GM19438 (cell line): Measurements from ENCODE around the gene SLC35F3.
"Not testable (repeated sequence)": the region's sequence is repeated elsewhere in the genome, so short reads cannot be mapped to it uniquely, and the experiment has no call there.

ENCODE experiments used
- ATAC-seq: cut with Tn5 transposase; IDR thresholded peaks from one replicate; pipeline ENCODE4 v1.9.1; 2021; ENCODE audit warnings: low read depth; ENCODE audit not compliant: unreplicated experiment

Gene SLC35F3

DNA sequence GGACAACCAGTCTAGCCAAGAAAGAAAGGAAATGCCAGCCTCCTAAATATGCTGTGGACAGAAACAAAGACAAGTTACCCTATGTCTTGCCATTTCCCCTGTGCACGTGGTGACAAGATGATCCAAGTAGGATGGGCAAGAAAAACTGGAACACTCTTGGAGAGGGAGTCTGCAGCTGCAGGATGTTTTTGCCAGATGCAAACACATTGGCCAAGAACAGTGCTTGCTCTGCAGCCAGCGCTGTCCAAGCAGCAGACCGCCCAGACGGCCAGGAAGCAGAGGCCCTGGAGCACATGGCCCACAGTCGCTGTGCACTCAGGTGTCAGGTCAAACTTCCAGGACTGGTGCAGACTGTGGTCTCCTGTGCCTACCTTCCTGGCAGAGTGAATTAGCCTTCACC lies 189.3 kb downstream of the SLC35F3 start:
- ATAC-seq: no peak

DNA sequence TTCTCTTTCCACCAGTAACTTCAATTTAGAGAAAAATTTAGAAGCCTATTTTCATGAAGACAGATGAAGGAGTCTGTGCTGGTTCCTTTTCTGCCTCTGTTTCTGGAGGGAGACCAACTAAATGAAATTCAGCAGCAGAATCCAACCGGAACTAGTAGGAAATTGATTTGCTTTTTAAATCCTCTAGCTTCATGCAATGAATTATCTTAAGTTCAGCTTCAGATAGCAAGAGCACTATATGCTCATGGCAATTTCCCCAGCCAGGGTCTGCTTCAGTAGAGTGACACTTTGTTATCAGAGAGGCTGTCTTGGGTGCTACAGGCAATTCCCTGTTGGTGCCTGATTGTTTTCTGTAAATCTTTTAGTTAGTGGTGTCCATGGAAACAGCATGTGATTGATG lies 189.7 kb downstream of the SLC35F3 start:
- ATAC-seq: no peak

GRCh38 chr1:234096161-234096770 lies 191.8 kb downstream of the SLC35F3 start:
- ATAC-seq: no peak

GRCh38 chr1:234102583-234102982 lies 198.1 kb downstream of the SLC35F3 start:
- ATAC-seq: no peak

DNA sequence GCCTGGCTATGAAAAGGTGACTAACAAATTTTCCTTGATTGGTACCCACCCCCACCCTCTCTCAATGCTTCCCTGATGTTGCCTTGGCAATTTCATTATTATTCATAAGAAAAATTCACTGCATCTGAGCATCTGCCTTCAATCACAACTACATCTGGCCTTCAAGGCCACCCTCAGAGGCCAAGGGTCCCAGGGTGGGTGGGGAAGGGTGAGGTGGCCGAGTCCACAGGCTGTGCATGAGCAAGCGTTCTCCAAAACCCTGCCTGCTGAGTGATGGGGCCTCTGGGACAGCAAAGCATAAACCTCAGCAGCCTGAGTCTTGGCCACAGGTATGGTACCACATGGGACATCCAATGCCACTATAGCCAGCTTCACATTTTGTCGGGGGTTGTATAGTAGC lies 198.7 kb downstream of the SLC35F3 start:
- ATAC-seq: no peak

GRCh38 chr1:234106032-234106431 lies 201.6 kb downstream of the SLC35F3 start:
- no peak for ATAC-seq

DNA sequence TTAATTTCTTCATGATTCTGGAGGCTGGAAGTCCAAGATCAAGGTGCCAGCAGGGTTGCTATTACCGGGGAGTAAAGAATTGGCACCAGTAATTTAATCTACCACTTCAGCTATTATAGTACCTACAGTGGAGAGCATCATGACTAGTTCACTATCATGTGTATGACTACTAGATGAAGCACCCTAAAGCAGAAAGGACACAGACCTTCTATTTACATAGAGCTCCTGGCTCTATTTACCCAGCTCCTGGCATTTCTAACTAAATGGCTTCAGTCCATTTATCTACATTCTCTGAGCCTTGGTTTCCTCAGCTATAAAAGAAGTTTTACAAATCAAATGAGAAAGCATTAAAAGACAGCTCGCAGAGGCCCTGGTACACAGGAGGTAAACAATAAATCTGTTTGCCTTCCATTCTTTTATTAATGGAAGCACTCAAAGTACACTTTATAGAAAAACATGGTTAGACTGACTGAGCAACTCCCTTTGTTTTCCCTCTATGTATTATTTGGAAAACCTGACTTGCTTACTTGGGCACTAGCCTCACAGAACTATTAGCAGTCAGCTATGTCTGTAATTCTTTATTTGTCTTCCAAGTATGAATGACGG lies 203.0 kb downstream of the SLC35F3 start:
- no peak for ATAC-seq

- ATAC-seq: no peak
These were observed 204.4 kb downstream of the SLC35F3 start for GRCh38 chr1:234108921-234109320.

- ATAC-seq: no peak
These were observed 205.4 kb downstream of the SLC35F3 start for GRCh38 chr1:234109840-234110239.

DNA sequence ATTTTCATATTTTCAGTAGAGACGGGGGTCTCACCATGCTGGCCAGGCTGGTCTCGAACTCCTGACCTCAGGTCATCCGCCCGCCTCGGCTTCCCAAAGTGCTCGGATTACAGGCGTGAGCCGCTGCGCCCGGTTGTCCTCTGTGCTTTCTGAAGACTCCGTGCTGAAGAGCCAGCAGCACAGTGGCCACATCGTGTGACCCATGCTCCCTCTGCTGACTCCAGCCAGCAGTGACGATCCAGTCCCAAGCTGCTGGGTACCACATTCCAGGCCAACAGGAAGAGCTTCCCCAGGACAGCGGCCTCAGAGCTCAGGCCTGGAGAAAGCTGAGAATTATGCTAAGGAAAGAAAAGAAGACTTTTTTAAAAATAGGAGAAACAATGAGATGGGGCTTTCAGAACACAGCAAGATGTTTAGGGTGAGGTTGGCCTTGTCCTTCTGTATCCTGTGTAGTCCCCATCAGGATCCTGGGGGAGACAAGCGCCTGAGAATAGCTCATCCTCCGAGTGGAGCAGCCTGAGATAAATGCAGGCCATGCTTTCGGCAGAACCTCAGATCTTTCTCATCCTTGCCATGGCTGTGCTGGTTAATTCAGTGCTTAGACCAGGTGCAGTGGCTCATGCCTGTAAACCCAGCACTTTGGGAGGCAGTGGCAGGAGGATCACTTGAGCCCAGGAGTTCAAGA lies 207.1 kb downstream of the SLC35F3 start:
- no peak for ATAC-seq

GRCh38 chr1:234114648-234115307 lies 210.3 kb downstream of the SLC35F3 start:
- no peak for ATAC-seq

DNA sequence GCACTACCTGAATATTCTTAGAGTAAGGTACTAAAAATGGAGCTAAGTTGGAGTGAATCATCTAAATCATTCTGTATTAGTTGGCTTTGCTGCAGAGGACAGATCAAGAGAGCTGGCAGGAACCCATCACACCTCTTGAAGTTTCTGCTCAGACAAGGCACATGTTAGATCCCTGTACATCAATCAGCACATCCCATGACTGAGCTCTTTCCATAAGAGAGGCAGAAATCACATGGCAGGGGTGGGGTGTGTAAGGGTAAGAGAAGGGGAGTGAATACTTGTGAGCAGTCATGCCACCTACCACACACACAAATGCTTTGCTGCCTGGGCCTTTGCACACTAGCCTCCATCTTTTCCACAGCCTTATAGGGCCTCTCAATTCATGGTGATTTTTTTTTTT lies 214.4 kb downstream of the SLC35F3 start:
- no peak for ATAC-seq

DNA sequence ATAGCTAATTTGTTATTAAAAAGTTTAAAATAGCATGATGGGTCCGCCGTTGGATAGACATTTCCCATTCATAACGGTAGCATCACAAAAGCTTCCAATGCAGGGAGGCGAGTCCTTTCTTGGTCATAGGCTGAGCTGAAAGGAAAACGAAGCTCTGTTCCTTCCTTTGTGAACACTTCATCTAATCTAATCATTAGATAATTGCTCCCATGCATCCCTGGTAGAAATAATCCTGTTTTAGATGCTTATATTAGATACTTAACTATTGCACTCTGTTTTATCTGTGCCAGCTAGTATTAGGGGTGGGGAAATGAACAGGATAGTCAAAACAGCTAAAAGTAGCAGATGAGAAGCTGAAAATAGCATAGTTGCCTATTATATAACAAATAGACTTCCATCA lies 215.0 kb downstream of the SLC35F3 start:
- ATAC-seq: no peak

GRCh38 chr1:234120327-234120944 lies 216.0 kb downstream of the SLC35F3 start:
- ATAC-seq: no peak

DNA sequence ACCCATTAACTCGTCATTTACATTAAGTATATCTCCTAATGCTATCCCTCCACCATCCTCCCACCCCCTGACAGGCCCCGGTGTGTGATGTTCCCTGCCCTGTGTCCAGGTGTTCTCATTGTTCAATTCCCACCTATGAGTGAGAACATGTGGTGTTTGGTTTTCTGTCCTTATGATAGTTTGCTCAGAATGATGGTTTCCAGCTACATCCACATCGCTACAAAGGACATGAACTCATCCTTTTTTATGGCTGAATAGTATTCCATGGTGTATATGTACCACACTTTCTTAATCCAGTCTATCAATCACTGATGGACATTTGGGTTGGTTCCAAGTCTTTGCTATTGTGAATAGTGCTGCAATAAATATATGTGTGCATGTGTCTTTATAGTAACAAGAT lies 217.2 kb downstream of the SLC35F3 start:
- ATAC-seq: not testable (repeated sequence)

DNA sequence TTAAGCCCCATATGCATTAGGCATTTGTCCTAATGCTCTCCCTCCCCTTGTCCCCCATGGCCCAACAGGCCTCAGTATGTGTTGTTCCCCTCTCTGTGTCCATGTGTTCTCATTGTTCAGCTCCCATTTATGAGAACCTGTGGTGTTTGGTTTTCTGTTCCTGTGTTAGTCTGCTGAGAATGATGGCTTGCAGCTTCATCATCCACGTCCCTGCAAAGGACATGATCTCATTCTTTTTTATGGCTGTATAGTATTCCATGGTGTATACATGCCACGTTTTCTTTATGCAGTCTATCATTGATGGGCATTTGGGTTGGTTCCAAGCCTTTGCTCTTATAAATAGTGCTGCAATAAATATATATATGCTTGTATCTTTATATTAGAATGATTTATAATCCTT lies 218.1 kb downstream of the SLC35F3 start:
- not testable (repeated sequence) for ATAC-seq

GRCh38 chr1:234123867-234124266 lies 219.4 kb downstream of the SLC35F3 start:
- no peak for ATAC-seq

DNA sequence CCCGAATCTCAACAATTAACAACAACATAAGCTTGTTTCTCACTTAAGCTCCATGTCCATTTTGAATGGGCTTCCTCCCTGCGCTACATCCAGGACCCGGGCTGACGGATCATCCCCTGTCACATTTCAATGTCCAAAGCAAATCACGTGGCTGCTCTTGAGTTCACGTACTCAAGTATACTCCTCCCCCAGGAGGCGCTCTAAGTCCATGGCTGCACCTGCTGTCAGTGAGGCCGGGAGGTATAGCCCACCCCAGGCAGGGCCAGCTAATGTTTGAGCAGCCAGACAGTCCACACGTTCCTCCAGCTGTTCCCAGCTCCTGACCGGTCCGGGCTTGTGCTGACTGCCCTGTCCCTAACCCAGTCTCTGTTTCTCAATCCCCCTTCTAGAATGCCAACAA lies 220.8 kb downstream of the SLC35F3 start:
- peak; percentile 54 for ATAC-seq

DNA sequence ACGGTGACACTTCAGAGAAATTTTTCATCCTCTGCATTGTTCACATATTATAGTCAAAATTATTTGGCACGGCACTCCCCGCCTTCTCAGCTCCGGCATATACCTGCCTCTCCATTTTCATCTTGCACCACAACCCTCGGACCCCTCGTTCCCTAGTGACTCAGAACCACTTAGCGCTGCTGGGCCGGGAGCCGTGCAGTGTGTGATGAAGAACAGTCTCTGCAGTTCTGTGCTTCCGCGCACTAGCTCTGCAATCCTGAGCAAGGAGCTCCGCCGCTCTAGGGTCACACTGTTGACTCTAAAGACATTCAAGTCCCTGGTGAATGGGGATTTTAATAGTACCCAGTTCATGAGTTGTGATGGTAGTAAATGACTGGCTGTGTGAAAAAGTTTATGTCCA lies 221.2 kb downstream of the SLC35F3 start:
- no peak for ATAC-seq

- ATAC-seq: no peak
These were observed 222.7 kb downstream of the SLC35F3 start for GRCh38 chr1:234127026-234127671.

DNA sequence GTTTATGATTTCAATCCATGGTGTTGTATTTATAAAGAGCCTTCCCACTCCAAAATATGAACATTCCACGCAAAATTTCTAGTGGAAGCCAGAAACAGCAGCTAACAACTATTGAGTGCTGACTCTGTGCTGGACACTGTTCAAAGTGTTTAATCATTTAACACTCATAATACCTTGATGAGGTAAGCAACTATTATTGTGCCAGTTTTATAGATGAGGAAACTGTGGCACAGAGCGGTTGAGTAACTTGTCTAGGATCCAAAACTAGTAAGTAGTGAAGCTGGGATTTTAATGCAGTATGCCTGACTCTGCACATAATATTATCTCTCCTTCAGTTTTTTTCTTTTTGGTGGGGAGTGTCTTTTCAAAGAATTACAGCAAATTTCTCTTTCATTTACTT lies 228.3 kb downstream of the SLC35F3 start:
- ATAC-seq: no peak
